Measurements from ENCODE around the gene NAA11.

NAA11 gene

GRCh38 chr4:79325864-79326328 is at the start of gene NAA11:
NAA11 (minus strand) TSS chr4:79326061; CDS start chr4:79325877, 184 bp downstream.
- no peaks in the 10 kb centered on the region for H4K20me1 ChIP-seq
- no peak within 1 kb of the TSS for H3K27ac ChIP-seq
- H3K4me3 ChIP-seq = no peak within 1 kb of the TSS
- no peak within 1 kb of the TSS for H3K9ac ChIP-seq
- H3K27me3 ChIP-seq = no peaks in the 10 kb centered on the region
- H3K36me3 ChIP-seq = no peaks in the 10 kb centered on the region
- no peaks in the 10 kb centered on the region for H3K9me3 ChIP-seq
- H3K4me1 ChIP-seq = no peaks in the 10 kb centered on the region
- H3K4me2 ChIP-seq = no peak within 1 kb of the TSS
- TF ChIP-seq Cebpa-rat (IDR thresholded peaks at IDR 0.05) = no peak

- Histone ChIP-seq H3K4me2 (no peak overlapping the region), H3K9ac (no peak overlapping the region), H3K9me3 (no peaks in the 10 kb centered on the region), H3K27ac (no peak overlapping the region), H3K4me3 (no peak overlapping the region), H3K4me1 (no peaks in the 10 kb centered on the region), H4K20me1 (no peaks in the 10 kb centered on the region), H3K27me3 (no peaks in the 10 kb centered on the region), H3K36me3 (no peaks in the 10 kb centered on the region)
- no peak for TF ChIP-seq Cebpa-rat (IDR thresholded peaks at IDR 0.05)
These were observed 44.2 kb upstream of the NAA11 start for GRCh38 chr4:79370026-79370425.

GRCh38 chr4:79367096-79367495 is 41.2 kb upstream of the NAA11 start:
- Histone ChIP-seq H3K9me3 (no peaks in the 10 kb centered on the region), H3K4me1 (no peaks in the 10 kb centered on the region), H4K20me1 (no peaks in the 10 kb centered on the region), H3K9ac (no peak overlapping the region), H3K4me2 (no peak overlapping the region), H3K27ac (no peak overlapping the region), H3K4me3 (no peak overlapping the region), H3K36me3 (no peaks in the 10 kb centered on the region), H3K27me3 (no peaks in the 10 kb centered on the region)
- no peak for TF ChIP-seq Cebpa-rat (IDR thresholded peaks at IDR 0.05)

- Histone ChIP-seq H3K27ac (no peak overlapping the region), H3K27me3 (no peaks in the 10 kb centered on the region), H3K36me3 (no peaks in the 10 kb centered on the region), H3K9ac (no peak overlapping the region), H3K4me1 (no peaks in the 10 kb centered on the region), H3K9me3 (no peaks in the 10 kb centered on the region), H3K4me3 (no peak overlapping the region), H4K20me1 (no peaks in the 10 kb centered on the region), H3K4me2 (no peak overlapping the region)
- TF ChIP-seq Cebpa-rat (IDR thresholded peaks at IDR 0.05) = no peak
These were observed 40.6 kb upstream of the NAA11 start for GRCh38 chr4:79366422-79366821.

DNA sequence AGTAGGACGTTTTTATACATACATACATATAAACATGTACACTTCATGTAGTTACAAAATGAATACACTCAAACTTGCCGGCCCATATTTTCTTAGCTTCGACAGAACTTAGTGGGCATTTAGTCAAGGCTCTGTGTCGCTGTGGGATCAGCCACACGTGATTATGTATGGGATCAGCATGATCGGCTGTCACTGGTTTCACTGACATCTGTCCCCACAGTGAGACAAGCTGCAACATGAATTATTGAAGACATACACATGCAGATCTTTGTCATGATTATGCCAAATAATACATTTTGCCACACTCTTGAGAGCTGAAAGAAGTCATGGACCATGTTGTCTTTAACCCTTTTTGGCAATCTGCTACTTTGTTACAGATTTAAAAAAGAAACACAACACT is 38.2 kb upstream of the NAA11 start:
- H3K36me3 ChIP-seq = no peaks in the 10 kb centered on the region
- H3K4me3 ChIP-seq = no peak overlapping the region
- no peaks in the 10 kb centered on the region for H3K27me3 ChIP-seq
- no peaks in the 10 kb centered on the region for H4K20me1 ChIP-seq
- H3K4me1 ChIP-seq = no peaks in the 10 kb centered on the region
- H3K9me3 ChIP-seq = no peaks in the 10 kb centered on the region
- no peak overlapping the region for H3K27ac ChIP-seq
- no peak overlapping the region for H3K4me2 ChIP-seq
- TF ChIP-seq Cebpa-rat (IDR thresholded peaks at IDR 0.05) = no peak
- H3K9ac ChIP-seq = no peak overlapping the region

- Histone ChIP-seq H3K4me2 (no peak overlapping the region), H3K9ac (no peak overlapping the region)
- no peak for TF ChIP-seq Cebpa-rat (IDR thresholded peaks at IDR 0.05)
These were observed 36.8 kb upstream of the NAA11 start for GRCh38 chr4:79362626-79363025.

DNA sequence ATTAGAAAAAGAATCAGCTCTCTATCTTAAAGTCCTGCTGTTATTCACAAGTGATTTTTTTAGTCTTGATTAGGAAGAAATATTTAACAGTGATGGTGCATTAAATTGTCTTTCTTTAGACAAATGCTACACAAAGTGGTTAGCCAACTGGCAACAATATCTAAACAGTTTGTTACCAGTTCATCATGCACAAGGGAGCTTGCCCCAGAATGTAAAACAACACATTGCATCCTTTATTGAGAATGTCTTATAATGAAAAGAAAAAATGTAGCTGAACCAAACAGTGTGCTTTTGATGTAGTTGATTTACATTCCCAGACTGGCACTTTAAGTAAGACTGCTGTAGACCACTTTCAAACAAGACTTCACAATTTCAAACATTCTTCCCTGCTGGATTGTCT is 34.1 kb upstream of the NAA11 start:
- no peak for TF ChIP-seq Cebpa-rat (IDR thresholded peaks at IDR 0.05)
- Histone ChIP-seq H3K9me3 (no peaks in the 10 kb centered on the region), H3K4me1 (no peaks in the 10 kb centered on the region), H3K9ac (no peak overlapping the region), H3K36me3 (no peaks in the 10 kb centered on the region), H3K4me3 (no peak overlapping the region), H4K20me1 (no peaks in the 10 kb centered on the region), H3K27ac (no peak overlapping the region), H3K4me2 (no peak overlapping the region), H3K27me3 (no peaks in the 10 kb centered on the region)

More at GRCh38 chr4:79362626-79363025, 36.8 kb upstream of the NAA11 start:
- Histone ChIP-seq H4K20me1 (no peaks in the 10 kb centered on the region), H3K4me1 (no peaks in the 10 kb centered on the region), H3K27ac (no peak overlapping the region), H3K9me3 (no peaks in the 10 kb centered on the region), H3K27me3 (no peaks in the 10 kb centered on the region), H3K36me3 (no peaks in the 10 kb centered on the region), H3K4me3 (no peak overlapping the region)

- H3K4me3 ChIP-seq = no peak overlapping the region
- H3K9ac ChIP-seq = no peak overlapping the region
- no peaks in the 10 kb centered on the region for H3K27me3 ChIP-seq
- no peak overlapping the region for H3K4me2 ChIP-seq
- no peaks in the 10 kb centered on the region for H3K36me3 ChIP-seq
- TF ChIP-seq Cebpa-rat (IDR thresholded peaks at IDR 0.05) = no peak
- H3K27ac ChIP-seq = no peak overlapping the region
- no peaks in the 10 kb centered on the region for H3K4me1 ChIP-seq
- no peaks in the 10 kb centered on the region for H4K20me1 ChIP-seq
- no peaks in the 10 kb centered on the region for H3K9me3 ChIP-seq
These were observed 32.6 kb upstream of the NAA11 start for GRCh38 chr4:79358438-79358837.

DNA sequence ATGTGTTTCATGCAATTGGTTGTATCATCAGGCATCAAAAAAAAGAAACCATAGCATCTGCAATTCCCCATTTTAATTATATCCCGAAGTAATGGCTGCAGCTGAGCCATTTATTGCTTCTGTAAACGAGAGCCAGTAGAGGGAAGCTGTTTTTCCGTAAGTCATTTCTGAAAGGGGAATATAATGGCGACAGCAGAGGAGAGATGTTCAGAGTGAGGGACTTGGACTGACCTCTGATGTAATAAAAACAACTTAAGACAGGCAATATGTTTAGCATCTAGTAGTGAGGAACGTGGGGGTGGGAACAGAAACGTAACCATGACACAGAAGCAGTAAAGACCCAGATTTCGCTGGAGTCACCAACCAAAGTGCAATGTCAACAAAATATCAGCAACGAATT is 31.5 kb upstream of the NAA11 start:
- no peak for TF ChIP-seq Cebpa-rat (IDR thresholded peaks at IDR 0.05)
- no peak overlapping the region for H3K4me3 ChIP-seq
- no peak overlapping the region for H3K4me2 ChIP-seq
- no peaks in the 10 kb centered on the region for H3K27me3 ChIP-seq
- H3K9me3 ChIP-seq = no peaks in the 10 kb centered on the region
- no peaks in the 10 kb centered on the region for H4K20me1 ChIP-seq
- H3K9ac ChIP-seq = no peak overlapping the region
- H3K36me3 ChIP-seq = no peaks in the 10 kb centered on the region
- no peak overlapping the region for H3K27ac ChIP-seq
- H3K4me1 ChIP-seq = no peaks in the 10 kb centered on the region

DNA sequence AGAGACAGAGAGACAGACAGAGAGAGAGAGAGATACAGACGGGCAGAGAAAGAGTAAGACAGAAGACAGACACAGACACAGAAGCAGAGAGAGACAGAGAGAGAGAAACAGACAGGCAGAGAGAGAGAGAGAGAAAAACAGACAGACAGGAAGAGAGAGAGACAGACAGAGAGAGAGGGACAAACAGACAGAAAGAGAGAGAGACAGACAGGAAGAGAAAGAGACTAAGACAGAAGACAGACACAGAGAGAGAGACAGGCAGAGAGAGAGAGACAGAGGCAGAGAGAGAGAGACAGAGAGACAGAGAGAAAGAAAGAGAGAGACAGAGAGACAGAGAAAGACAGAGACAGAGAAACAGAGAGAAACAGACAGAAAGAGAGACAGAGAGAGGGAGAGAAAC is 27.2 kb upstream of the NAA11 start:
- H3K27ac ChIP-seq = no peak overlapping the region
- no peaks in the 10 kb centered on the region for H3K27me3 ChIP-seq
- H3K9ac ChIP-seq = no peak overlapping the region
- H3K4me2 ChIP-seq = no peak overlapping the region
- H3K4me3 ChIP-seq = no peak overlapping the region
- no peaks in the 10 kb centered on the region for H3K36me3 ChIP-seq
- no peaks in the 10 kb centered on the region for H3K4me1 ChIP-seq
- TF ChIP-seq Cebpa-rat (IDR thresholded peaks at IDR 0.05) = no peak
- no peaks in the 10 kb centered on the region for H4K20me1 ChIP-seq
- H3K9me3 ChIP-seq = no peaks in the 10 kb centered on the region

DNA sequence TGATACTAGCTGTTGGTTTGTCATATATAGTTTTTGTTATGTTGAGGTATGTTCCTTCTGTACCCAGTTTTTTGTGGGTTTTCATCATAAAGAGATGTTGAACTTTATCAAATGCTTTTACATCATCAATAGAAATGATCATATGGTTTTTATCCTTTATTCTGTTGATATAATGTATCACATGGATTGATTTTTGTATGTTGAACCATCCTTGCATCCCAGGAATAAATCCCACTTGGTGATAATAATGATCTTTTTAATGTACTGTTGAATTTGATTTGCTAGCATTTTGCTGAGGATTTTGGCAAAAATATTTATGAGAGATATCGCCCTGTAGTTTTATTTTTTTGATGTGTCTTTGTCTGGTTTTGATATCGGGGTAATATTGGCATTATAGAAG is 22.5 kb upstream of the NAA11 start:
- no peaks in the 10 kb centered on the region for H3K4me1 ChIP-seq
- H4K20me1 ChIP-seq = no peaks in the 10 kb centered on the region
- no peak overlapping the region for H3K4me3 ChIP-seq
- H3K9me3 ChIP-seq = no peaks in the 10 kb centered on the region
- H3K9ac ChIP-seq = no peak overlapping the region
- no peak overlapping the region for H3K4me2 ChIP-seq
- TF ChIP-seq Cebpa-rat (IDR thresholded peaks at IDR 0.05) = no peak
- no peak overlapping the region for H3K27ac ChIP-seq
- H3K36me3 ChIP-seq = no peaks in the 10 kb centered on the region
- H3K27me3 ChIP-seq = no peaks in the 10 kb centered on the region
